Upper lobe of right lung (tissue), 1 donor: ENCODE results near the gene INPP5A. TPM values are rescaled to one million over a fixed set of nuclear protein-coding genes. Genes with fewer than 3 reads are reported as not detected.
A peak's percentile ranks its signal among the peaks of the same experiment; 100 is the strongest.

Source experiments
- ATAC-seq: fragments of 200-7000 bp; cut with Tn5 transposase; one replicate; pipeline ENCODE4 v1.9.1; 2020; ENCODE audit warnings: mild to moderate bottlenecking, moderate library complexity
- DNase-seq: peaks from one replicate; pipeline ENCODE4 v3.0.0-alpha.2; 2020
- H3K27ac ChIP-seq: fragments of 200-600 bp; one replicate; pipeline ENCODE4 v1.8.0; 2022
- H3K27me3 ChIP-seq: fragments of 200-600 bp; one replicate; pipeline ENCODE4 v1.8.0; 2022; ENCODE audit warnings: mild to moderate bottlenecking
- H3K36me3 ChIP-seq: fragments of 200-600 bp; one replicate; pipeline ENCODE4 v1.8.0; 2022
- H3K4me1 ChIP-seq: fragments of 200-600 bp; one replicate; pipeline ENCODE4 v1.8.0; 2022
- H3K4me3 ChIP-seq: fragments of 200-600 bp; one replicate; pipeline ENCODE4 v1.8.0; 2022; ENCODE audit warnings: mild to moderate bottlenecking
- H3K9me3 ChIP-seq: fragments of 200-600 bp; one replicate; pipeline ENCODE4 v1.8.0; 2022
- intact Hi-C: fragments of 100-400 bp; cut with DNase I; formaldehyde crosslinking; loops from one replicate; pipeline ENCODE4 v1.11.0; 2022
- total RNA-seq: library from RNA; stranded (reverse); fragmentation: NEBNext Ultra II Directional; extraction: Animal tissue kit (Norgen Biotek cat#: 25700); gene quantifications from one replicate; pipeline ENCODE4 v1.2.1, GENCODE V29; 2021
- TF ChIP-seq, protein P1 (sequence below): fragments of 200-600 bp; IDR thresholded peaks from one replicate; pipeline ENCODE4 v1.8.0; 2022; ENCODE audit warnings: antibody characterized with exemption
- donor health status: DM: no; HTN: yes; CAD: no; lungs with severe emphysema.

The INPP5A gene
- total RNA-seq, 1 donor from 2014 or later = 38.3 TPM

DNA sequence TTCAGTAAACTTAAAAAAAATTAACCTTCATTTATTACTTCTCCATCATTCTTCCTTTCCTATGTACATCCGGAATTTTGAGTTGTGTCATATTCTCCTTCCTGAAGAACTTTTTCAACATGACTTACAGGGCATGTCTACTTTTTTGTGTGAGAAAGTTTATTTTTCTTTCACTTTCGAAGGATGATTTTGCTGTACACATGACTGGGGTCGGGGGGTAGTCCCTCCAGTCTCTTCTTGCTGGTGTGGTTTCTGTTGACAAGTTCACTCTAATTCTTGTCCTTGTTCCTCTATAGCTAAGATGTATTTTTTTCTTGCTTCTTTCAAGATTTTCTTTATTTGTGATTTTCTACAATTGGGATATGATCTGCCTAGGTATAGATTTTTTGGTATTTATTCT is 55.8 kb downstream of the INPP5A start:
- TF ChIP-seq, protein P1, sequence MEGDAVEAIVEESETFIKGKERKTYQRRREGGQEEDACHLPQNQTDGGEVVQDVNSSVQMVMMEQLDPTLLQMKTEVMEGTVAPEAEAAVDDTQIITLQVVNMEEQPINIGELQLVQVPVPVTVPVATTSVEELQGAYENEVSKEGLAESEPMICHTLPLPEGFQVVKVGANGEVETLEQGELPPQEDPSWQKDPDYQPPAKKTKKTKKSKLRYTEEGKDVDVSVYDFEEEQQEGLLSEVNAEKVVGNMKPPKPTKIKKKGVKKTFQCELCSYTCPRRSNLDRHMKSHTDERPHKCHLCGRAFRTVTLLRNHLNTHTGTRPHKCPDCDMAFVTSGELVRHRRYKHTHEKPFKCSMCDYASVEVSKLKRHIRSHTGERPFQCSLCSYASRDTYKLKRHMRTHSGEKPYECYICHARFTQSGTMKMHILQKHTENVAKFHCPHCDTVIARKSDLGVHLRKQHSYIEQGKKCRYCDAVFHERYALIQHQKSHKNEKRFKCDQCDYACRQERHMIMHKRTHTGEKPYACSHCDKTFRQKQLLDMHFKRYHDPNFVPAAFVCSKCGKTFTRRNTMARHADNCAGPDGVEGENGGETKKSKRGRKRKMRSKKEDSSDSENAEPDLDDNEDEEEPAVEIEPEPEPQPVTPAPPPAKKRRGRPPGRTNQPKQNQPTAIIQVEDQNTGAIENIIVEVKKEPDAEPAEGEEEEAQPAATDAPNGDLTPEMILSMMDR = no peak
- no peak for DNase-seq
- H3K36me3 ChIP-seq = no peaks in the 10 kb centered on the region
- no peaks in the 10 kb centered on the region for H3K9me3 ChIP-seq
- no peak for ATAC-seq
- H3K27ac ChIP-seq = no peak overlapping the region
- H3K4me1 ChIP-seq = peaks cover 32% of the 10 kb centered on the region
- H3K27me3 ChIP-seq = no peaks in the 10 kb centered on the region
- H3K4me3 ChIP-seq = no peak overlapping the region
- intact Hi-C loops = no loop called here

DNA sequence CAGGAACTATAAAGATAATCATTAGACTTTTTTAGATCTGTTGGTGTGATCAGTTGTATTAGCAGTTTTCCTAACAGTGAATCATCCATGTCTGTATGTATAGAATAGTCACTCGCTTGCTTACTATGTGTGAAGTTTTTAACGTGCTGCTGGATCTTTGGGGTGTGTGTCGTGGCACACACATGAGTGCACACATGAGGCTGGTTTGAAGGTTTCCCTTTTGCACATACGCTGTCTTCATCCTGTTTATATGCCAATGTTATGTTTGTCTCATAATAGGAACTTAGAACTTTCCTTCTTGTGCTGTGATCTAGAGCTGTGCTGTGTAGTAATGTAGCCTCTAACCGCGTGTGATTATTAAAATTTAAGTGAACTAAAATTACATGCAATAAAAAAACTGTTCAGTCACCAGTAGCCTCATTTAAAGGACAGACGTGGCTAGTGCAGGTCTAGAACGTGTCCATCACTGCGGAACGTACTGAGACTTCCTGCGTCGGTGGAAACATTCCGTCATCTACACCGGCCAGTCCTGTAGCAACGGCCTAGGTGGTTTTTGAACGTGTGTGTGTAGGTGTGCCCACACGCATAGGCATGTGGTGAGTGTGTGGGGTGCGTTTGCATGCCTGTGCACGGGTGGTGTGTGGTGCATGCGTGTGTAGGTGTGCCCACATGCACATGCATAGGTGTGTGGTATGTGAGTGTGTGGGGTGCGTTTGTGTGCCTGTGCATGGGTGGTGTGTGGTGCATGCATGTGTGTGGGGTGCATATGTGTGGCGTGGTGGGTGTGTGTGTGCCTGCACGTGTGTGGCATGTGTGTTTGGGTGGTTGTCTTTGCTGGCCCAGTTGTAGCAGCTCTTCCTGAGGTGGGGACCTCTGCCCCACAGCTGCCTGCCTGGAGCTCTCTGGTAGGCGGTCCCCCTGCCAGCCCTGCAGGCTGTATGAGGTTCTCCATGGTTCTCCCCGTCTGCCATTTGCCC is 56.6 kb downstream of the INPP5A start:
- DNase-seq (peak; percentile 51), ATAC-seq (peak; percentile 19)
- H3K9me3 ChIP-seq = no peaks in the 10 kb centered on the region
- no peaks in the 10 kb centered on the region for H3K27me3 ChIP-seq
- TF ChIP-seq, protein P1 = no peak
- no peak overlapping the region for H3K4me3 ChIP-seq
- intact Hi-C loops = no loop called here
- H3K4me1 ChIP-seq = peaks cover 24% of the 10 kb centered on the region
- no peaks in the 10 kb centered on the region for H3K36me3 ChIP-seq
- H3K27ac ChIP-seq = no peak overlapping the region

DNA sequence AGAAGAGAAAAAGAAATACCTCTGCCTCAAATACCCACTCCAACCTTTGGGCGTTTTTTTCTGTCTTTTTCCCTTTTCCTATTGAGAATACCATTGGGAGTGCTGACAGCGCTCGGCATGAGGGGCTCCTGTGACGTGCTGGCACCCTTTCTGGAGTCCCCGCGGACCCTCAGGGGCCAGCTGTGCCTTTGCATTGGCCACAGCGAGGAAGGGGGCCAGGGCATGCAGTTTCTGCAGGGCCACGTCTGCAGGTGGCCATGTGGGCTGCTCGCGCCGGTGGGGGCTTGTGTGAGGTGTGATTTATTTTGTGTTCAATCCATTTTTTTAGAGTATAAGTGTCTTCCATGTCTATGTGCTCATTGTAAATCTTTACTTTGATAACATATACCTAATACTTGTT is 57.4 kb downstream of the INPP5A start:
- intact Hi-C loops = no loop called here
- H3K27me3 ChIP-seq = no peaks in the 10 kb centered on the region
- H3K4me3 ChIP-seq = no peak overlapping the region
- peaks cover 17% of the 10 kb centered on the region for H3K4me1 ChIP-seq
- DNase-seq = no peak
- no peaks in the 10 kb centered on the region for H3K9me3 ChIP-seq
- H3K27ac ChIP-seq = no peak overlapping the region
- ATAC-seq = no peak
- no peaks in the 10 kb centered on the region for H3K36me3 ChIP-seq
- TF ChIP-seq, protein P1 = no peak

DNA sequence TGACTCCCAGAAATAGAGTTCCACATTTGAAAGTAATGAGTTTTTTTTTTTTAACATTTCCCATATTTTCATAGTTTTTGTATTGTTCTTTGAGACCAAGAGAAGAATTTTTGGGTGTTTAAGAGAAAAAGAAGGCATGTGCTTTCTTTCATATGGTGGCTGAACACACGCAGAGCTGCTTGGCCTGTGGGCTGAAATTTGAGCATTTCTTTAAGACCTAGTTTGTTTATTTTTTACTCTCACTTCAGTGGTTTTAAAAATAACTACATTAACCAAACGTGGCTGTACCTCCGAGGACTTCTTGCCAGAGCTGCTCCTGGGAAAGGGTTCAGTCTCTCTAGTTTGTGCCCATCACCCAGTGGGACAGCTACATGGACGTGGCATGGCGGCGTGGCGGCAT is 58.3 kb downstream of the INPP5A start:
- Histone ChIP-seq H3K9me3 (peaks cover 4% of the 10 kb centered on the region), H3K4me3 (no peak overlapping the region), H3K27me3 (no peaks in the 10 kb centered on the region), H3K27ac (no peak overlapping the region), H3K4me1 (peaks cover 14% of the 10 kb centered on the region), H3K36me3 (no peaks in the 10 kb centered on the region)
- no peak for DNase-seq
- TF ChIP-seq, protein P1 = no peak
- no peak for ATAC-seq
- intact Hi-C loops = no loop called here

DNA sequence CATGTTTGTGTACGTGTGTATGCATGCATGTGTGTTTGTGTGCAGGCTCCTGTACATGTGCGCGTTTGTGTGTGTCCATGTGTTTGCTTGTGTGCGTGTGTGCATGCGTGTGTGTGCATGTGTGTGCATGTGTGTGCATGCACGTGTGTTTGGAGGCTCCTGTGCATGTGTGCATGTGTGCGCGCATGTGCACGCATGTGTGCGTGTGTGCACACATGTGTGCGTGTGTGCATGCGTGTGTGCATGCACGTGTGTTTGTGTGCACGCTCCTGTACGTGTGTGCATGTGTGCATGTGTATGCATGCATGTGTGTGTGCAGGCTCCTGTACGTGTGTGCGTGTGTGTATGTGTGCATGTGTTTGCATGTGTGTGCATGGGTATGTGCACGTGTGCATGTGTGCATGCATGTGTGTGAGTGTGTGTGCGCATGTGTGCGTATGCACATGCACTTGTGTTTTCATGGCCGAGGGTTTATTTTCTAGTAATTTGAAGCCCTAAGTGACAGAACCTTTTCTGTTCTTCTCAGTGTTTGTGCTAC is 59.2 kb downstream of the INPP5A start:
- ATAC-seq (no peak), DNase-seq (no peak)
- Histone ChIP-seq H3K9me3 (peaks cover 4% of the 10 kb centered on the region), H3K36me3 (no peaks in the 10 kb centered on the region), H3K27me3 (no peaks in the 10 kb centered on the region), H3K4me1 (peaks cover 13% of the 10 kb centered on the region), H3K4me3 (no peak overlapping the region), H3K27ac (no peak overlapping the region)
- intact Hi-C loops = no loop called here
- TF ChIP-seq, protein P1 = no peak
